MV-4-11 (cell line): ENCODE data around the gene HOXC12.

Source experiments
- DNase-seq: peaks from one replicate; lab custom pipeline; 2025; lab: John Stamatoyannopoulos, UW

The HOXC12 gene

DNA sequence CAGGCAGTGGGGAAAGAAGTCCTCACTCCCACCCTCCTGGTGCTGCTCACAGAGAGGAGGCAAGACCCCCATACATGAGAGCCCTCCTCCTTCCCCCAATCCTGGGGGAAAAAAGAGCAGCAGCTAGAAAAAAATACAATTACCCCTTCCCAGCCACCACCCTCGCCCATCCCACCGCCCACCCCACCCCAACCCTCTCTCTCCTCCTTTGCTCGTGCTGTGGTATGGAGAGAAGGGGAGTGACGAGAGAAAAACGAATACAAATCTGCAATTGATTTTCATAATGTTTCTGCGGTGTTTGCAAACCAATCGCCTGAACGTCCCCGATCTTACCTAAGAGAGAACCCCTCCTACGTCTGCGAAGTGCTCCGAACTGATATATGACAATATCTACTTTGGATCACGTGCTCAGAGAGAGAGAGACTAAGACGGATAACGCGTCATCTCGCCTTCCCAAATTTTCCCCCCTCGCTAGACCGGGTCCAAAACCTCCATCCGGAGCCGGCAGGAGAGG is 18.1 kb downstream of the HOXC12 start, which contains the start of gene HOXC11:
TSS of gene HOXC11 (plus strand) at position 405 of the 514 bp plus-strand sequence. CDS start 116 bp downstream, outside the sequence.
- no peak for DNase-seq

DNA sequence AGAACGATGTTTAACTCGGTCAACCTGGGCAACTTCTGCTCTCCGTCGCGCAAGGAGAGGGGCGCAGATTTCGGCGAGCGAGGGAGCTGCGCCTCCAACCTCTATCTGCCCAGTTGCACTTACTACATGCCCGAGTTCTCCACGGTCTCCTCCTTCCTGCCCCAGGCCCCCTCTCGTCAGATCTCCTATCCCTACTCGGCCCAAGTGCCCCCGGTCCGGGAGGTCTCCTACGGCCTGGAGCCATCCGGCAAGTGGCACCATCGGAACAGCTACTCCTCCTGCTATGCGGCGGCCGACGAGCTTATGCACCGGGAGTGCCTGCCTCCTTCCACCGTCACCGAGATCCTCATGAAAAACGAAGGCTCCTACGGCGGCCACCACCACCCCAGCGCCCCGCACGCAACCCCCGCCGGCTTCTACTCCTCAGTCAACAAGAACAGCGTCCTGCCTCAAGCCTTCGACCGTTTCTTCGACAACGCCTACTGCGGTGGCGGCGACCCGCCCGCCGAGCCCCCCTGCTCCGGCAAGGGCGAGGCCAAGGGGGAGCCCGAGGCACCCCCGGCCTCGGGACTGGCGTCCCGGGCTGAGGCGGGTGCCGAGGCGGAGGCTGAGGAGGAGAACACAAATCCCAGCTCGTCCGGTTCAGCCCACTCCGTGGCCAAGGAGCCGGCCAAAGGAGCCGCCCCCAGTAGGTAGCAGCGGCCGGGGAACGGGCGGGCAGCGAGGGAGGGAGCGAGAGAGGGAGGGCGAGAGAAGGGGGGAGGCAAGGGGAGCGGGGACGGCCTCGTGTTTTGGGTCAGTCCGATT is 18.7 kb downstream of the HOXC12 start:
- no peak for DNase-seq

DNA sequence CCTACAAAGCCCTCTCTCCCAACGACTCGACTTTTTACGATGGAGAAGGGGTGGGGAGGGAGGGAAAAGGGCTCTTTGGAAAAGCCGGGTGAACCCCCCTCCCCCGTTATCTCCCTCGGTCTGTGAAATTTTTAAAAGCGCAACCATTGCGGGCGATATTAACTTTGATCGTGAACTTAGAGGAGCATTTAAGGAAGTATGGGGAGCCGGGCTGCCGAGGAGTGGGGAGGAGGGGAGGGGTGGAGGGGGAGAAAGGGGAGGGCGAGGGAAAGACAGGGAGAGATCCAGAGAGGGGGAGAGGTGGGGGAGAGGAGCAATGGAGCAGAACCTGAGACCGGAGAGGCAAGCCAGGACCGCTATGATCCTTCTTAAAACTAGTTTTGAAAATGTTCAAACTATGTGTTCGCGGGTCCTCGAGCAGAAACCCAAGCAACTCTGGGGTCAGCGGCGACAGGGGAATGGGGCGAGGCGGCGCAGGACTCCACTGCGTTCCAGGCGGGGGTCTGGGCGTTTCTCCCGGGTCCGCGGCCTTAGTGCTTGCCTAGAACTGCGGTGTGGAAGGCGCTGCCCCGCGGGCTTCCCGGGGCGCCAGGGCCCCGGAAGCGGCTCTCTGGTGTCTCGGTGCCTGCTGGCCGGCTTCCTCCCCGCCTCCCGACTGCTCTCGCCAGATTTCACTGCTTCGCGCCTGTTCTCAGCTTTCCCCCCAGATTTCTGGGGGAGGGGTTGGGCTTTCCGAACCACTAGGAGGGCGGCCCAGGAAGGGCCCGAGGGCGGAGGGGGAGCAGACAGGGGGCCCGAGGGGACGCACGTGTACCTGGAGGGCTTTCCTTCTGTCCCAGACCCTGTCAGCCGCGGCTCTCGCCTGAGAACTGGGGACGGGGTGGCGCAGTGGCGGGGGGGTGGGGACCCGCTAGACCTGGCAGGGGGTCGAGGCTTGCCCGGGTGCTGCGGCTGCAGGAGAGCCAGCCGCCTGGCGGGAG is 19.7 kb downstream of the HOXC12 start, which contains the start of gene HOTAIR:
TSS of gene HOTAIR (minus strand) at position 871 of the 980 bp plus-strand sequence.
- DNase-seq: peak; percentile 27

DNA sequence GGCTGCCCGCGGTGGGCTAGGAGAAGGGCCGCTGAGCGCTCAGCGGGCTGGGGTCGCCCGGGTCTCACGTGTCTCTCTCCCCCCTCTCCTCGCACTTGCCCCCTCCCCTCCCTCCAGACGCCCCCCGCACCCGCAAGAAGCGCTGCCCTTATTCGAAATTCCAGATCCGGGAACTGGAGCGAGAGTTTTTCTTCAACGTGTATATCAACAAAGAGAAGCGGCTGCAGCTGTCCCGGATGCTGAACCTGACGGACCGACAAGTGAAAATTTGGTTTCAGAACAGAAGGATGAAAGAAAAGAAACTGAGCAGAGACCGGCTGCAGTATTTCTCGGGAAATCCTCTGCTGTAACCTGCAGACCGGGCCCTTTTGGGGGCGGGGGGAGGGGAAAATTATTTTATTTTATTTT is 20.4 kb downstream of the HOXC12 start:
- DNase-seq: no peak

DNA sequence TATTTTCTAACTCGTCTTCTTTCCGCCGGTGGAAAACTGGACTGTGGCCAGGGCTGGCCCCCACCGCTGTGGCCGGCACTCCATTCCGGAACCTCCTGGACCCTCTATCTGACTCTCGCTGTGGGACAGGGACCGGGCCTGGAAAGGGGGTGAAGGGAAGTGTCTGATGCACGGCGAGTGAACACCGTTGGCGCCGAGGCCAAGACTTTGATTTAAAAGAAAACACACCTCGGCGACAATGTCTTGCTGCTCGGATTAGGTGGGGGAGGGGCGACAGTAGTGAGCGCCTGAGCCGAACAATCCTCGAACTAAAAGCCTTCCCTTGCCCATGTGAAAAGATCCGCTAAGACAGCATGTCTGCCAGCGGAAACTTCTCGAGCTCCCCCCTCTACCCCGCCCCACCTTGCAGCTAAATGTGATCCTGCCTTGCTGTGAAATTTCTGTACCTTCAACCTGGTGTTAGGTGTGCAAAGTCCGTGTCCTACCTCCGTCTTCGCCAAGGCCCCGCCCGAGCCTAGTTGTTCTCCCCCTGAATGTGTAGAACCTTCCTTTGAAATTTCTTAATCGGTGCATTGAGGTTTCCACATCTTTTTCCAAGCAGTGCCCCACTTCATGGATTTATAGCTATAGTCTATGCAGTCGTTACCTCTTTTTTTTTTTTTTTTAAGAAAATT is 20.9 kb downstream of the HOXC12 start:
- no peak for DNase-seq

DNA sequence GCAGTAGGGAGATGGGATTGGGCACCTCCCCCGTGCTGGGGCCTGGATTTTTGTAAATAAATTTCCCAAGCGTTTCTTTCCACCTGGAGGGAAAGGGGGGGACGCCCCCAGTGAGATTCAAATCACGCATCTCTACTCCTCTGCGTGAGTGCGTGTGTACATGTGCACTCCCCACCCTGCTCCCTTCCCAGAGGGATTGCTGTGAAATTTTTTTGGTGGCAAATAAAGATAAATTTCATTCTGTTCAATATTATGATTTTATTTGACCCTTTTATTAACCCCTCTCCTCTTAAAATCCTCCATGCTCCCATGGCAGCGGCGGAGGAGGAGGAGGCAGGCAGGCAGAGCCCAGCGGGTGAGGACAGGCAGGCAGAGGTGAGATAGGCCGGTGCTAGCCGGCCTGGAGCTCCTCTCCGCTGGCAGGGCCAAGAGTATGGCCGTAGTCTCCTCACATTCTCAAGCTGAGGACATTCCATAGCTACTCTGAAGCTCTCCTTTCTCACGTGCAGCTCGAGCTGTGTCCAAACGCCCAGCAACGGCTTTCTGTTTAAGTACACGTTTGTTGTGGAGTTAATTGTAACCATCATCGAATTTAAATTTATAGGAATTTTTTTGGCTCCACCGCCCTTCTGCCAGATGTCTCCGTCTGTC is 21.6 kb downstream of the HOXC12 start:
- DNase-seq: no peak

DNA sequence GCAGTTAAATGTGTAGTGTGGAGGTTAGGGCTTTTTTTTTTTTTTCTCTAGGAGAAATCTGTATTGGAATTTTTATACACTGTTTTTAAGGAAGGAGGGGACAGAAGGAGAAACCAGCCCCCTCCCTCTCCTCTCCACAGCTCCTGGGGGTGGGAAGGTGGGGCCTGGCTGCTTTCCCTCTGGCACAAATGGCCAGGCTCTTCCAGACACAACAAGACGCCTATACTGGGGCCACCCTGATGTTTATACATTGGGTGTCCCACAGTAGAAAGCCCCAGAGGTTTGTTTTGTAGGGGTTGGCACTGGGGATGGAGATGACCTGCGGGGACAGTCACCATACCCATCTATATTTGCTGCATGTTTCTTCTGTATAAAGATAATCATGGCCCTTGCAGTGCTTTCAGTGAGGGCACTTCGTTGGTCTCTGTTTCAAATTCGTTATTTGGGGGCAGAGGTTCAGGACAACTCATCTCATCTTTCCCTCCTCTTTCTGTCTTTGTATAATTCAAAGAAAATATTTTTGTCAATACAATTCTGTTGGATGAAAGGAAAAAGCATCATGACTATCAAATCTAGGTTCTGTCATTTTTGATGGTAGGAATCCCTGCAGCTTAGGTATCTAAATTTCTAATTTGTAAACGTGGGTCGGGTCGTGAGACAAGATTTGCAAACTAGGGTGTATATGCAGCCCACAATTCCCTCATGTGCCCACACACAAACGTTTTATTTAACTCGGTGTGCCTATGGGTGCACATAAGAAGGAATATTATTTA is 22.3 kb downstream of the HOXC12 start:
- DNase-seq: no peak

DNA sequence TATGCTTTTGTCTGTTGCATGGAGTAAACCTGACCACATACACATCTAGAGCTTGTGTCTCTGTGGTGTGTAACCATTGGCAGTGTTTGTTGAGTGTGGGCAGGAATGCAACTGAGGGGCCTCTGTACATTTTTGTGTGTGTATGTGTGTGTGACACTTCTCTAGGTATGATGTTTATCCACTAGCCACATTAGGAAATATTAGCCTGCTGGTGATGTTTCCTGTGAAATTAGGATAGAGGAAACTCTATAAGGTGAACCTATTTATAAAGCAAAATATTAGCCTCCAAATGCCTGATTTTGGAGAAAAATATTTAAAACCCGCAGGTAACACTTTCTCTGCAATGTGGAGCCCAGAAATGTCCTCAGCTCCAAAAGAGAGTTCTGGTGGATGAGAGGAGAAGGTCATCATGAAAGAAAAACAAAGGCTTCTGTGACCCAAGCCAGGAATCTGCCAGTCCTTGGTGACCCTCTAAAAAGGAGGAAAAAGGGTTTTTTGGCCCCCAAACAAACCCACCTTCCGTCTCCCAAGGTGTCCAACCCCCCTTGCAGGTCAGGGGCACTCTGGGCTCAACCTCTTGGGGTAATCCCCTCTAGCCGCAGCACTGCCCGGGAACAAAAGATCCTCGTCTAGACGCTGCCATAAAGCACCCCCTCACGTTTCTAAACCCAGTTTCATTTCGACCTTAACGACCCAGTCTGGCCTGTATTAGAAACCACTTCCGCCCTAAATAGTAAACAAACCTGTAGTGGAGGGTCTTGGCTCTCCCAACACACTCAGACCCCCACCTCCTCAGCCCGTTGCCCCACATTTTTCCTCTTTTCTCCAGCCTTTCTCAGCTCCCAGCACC is 23.1 kb downstream of the HOXC12 start:
- no peak for DNase-seq

DNA sequence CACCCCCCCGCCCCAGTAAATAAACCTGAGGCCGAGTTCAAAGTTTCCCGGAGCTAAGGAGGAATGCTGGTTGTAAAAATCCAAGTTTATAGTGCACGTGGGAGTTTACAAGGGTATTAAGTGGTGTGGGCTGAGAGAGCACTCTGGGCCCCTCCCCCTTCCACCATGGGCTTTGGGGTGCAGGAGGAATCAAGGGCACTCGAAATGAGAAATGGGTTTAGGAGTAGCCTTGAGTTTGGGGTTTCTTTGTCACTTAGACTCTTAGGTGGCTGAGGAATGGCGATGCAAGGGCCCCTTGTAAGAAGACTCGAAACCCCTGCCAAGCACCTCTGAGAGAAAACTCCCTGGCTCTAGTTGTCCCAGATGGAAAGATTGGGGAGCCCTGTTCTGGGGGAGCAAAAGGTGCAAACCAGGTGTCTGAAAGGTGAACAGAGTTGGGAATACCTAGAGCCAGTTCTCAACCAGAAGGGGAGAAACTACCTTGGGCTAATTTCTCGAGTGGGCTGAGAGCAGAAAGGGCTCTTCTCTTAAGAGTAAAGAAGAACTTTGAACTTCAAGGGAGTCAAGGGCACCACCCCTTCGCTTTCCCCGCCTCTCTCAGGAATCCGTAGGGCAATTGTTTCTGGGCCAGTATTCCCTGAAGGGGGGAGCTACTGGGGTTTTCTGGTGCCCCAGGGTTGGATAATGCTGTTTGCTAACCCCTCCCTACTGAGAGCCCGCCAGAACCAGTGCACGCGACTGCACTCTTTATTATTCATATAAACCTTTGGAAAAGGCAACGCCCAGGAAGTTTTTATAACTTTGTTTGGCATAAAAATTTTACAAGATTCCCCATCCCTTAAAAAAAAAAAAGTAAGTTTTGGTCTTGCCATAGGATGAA is 24.0 kb downstream of the HOXC12 start:
- DNase-seq: no peak

DNA sequence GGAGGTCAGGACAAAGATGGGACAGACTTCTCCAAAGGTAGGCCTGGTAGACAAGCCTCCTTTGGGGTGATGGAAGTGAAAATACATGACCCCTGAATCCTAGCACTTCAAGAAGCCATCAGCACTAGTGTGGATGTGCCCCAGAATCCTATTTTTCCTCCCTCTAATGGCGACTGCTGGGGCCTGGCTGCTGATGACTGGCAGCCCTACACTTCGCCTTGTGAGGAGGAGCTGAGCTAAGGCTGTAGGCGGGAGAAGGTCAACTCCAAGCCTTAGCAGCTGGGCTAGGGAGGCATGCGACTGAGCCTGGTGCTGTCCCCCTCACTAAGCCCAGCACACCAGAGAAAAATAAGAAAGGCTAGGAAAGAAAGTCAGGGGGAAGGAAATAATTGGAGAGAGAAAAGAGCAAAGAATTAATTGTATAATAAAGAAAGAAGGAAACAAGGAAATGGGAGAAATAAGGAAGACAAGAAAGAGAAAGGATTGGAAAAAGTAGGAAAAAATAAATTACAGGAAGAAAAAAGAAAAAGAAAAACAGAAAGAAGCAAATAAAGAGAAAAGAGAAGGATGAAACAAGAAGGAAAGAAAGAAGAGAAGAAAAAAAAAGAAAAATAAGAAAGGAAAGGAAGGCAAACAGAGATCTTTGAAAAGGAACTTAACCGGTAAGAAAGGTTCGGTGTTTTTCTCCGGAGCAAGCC is 25.6 kb downstream of the HOXC12 start:
- no peak for DNase-seq

DNA sequence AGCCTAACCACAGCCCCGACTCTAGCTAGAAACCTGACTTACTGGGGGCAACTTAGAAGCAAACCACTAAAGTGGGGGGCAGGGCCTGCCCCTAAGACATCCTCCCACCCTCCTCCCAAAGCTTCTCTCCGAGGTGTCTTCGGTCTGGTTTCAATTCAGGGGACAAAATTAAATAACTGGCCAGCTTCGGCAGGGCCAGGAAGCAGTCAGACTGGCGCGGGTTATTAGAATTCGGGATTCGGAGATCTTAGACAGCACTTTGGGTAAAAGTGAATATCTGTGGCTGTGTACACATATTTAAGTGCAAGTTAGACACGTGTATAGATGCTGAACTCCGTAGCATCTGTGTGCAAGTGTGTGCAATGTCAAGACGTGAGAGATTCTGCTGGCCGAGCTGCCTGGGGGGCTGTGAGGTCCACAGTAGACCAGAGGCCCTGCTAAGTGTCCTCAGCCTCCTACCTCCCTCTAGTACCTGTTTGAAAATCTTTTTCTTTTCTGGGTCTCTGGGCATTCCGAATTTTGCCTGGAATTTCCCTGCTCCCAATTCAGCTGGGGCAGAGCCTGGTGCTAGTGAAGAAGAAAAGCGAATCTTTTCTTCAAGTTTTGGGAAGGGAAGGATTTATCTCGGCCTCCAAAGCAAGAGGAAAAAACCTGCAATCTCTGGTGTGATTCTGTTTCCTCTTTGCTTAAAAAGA is 26.2 kb downstream of the HOXC12 start:
- no peak for DNase-seq

DNA sequence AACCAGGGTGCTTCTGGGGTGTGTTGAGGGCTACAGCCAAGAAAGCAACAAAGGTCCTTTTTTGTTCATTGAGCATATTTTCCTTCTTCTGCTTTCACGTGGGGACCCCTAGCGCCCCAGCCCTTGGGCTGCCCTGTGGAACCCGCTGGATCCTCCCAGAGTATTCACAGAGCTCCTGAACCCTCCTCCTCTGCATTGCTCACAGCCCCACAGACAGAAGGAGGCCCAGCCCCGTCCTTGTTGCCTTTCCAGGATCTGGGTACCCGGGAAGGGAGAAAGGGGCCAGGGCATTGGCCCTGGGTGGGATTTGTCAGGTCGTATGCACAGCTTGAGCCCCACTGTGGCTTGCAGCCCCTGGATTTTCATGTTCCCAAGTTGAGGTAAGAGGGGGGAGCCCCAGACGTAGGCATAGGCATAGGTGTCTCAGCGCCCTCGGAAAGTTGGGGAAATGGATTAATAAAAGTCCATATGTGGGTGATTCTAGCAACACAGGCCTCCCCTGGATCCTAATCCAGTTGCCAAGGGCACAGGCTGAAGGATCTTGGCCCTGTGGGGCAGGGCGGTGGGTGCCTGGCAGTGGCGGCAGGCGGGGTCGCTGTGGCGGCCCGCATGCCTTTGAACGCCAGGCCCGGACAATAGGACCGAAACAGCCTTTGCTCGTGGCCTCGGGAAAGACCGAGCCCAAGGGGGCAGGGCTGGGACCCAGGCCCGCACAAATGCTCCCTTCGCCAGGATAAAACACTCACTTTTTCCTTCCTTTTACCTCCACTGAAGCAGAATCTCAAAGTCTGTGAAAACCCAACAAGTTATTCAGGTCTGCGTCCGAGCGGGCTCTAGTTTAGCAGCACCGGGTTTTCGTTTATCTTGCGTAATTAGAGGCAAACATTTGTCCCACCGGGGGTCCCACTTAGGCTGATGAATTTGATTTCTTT is 27.2 kb downstream of the HOXC12 start:
- DNase-seq: no peak

DNA sequence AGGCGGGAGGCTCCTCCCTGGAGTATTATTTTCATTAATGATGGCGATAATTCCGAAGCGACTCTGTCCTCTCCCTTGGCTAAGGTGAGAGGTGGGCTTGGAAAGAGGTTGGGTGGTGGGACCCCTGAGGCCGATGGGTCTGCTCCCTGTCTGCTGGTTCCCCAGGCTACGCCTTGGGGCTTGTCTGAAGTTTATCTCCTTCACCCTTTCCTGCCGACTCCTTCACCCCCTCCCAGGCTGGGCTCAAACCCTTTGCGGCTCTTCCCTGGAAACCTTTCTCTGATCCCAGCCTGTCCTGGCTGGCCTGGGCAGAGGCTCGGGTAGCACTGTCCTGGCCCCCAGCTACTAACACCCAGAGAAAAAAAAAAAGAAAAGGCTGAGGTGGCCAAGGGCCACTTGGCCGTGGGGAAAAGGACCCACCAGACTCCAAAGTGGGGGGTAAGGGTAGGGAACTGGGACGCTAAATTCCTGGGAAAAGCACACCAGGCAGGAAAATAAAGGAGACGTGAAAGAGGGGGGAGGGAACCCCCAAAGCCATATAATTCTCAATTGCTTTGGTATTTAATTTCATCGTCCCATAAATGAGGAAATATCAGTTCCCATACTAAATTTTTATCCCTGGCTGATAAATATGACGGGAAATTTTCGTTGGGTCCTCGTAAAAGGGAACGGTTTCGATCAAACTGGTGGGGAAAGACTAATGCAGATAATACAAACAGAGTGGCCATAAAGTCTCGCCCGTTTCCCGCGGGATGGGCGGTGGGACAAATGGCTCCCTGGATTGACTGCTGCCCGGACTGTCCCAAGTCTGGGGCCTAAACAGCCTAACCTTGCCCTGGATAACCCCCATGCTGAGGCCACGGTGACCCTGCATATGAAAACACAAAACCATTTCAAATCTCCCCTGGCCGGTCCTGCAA is 28.2 kb downstream of the HOXC12 start:
- DNase-seq: no peak

DNA sequence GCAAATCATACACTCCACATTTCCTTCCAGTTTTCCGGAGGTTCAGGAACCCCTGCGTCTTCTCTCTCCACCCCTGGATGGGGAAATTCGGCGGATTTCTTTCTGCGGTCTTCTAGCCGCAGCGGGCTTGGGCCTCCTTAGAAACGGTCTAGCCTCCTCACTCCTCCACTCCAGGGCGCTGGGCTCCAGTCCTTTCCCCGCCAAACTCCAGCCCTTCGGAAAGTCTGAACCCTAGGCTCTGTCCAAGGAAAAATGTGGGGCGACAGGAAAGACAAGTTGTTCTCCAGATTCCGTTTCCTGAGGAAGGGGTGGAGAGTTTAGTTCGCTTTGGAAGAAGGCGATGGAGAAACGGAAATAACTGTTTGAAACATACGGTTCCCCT is 28.9 kb downstream of the HOXC12 start:
- DNase-seq: peak; percentile 69

DNA sequence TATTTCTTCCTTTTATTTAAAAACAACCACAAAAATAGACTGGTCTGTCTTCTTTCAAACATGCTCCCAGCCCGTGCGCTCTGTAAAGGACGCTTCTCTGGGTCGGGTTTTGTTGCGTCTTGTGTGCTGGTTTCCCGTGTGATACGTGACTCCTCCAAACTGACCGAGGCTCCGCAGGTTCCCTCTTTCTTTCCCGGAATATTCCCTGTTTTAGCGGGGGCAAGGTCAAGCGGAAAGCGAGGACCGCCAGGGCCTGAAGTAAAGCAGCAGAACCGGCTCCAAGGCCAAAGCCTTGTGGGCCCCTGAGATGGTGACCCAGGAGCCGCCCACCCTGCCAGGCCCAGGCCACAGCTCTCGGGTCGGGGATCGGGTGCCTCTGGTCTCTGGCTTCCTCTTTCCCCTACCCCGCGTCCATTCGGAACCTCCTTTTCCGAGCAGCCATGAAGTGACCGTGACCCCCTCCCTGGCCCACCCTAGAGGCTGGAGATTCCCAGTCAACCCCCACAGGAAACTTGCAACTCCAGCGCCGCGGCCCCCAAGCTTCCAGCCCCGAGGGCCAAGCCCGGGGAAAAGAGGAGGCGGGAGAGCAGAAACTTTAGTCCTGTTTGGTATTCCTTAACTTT is 29.4 kb downstream of the HOXC12 start:
- peak; percentile 23 for DNase-seq
